SK-N-SH treated with all-trans-retinoic acid at 6 μM for 48 hours (cell line): ENCODE measurements around the gene FOXO1.

Experiments
- ATAC-seq: fragments of 200-7000 bp; cut with Tn5 transposase; 3 replicates; pipeline ENCODE4 v1.9.1; 2020; ENCODE audit warnings: mild to moderate bottlenecking, moderate library complexity
- ARNTL ChIP-seq: fragments of 450-650 bp; formaldehyde crosslinking; IDR thresholded peaks from 2 replicates; pipeline ENCODE4 v1.5.0; 2020; ENCODE audit warnings: low read depth, mild to moderate bottlenecking, moderate library complexity, borderline replicate concordance
- BACH2 ChIP-seq: fragments of 250-450 bp; sonication (Bioruptor Pico); IDR thresholded peaks from 2 replicates; pipeline ENCODE4 v1.9.0; 2021; ENCODE audit warnings: mild to moderate bottlenecking, borderline replicate concordance
- CREB5 ChIP-seq: fragments of 250-450 bp; sonication (Bioruptor Pico); IDR thresholded peaks from 2 replicates; pipeline ENCODE4 v1.5.1; 2020; ENCODE audit warnings: low read depth, mild to moderate bottlenecking, moderate library complexity
- CSDC2 ChIP-seq: fragments of 250-450 bp; sonication (Bioruptor Pico); IDR thresholded peaks from 2 replicates; pipeline ENCODE4 v1.5.0; 2020; ENCODE audit warnings: mild to moderate bottlenecking, moderate library complexity
- CSRNP3 ChIP-seq: fragments of 250-450 bp; sonication (Bioruptor Pico); IDR thresholded peaks from 2 replicates; pipeline ENCODE4 v1.5.1; 2021; ENCODE audit warnings: mild to moderate bottlenecking, moderate library complexity
- ESRRG ChIP-seq: fragments of 250-450 bp; sonication (Bioruptor Pico); IDR thresholded peaks from 2 replicates; pipeline ENCODE4 v1.6.1; 2021; ENCODE audit warnings: mild to moderate bottlenecking
- GLIS3 ChIP-seq: fragments of 250-450 bp; sonication (Bioruptor Pico); IDR thresholded peaks from 2 replicates; pipeline ENCODE4 v1.5.0; 2020; ENCODE audit warnings: mild to moderate bottlenecking, moderate library complexity
- ISL1 ChIP-seq: fragments of 250-450 bp; sonication (Bioruptor Pico); IDR thresholded peaks from 2 replicates; pipeline ENCODE4 v2.1.2; 2022; ENCODE audit warnings: mild to moderate bottlenecking, moderate library complexity
- OSR1 ChIP-seq: fragments of 250-450 bp; sonication (Bioruptor Pico); IDR thresholded peaks from 2 replicates; pipeline ENCODE4 v1.8.0; 2022; ENCODE audit warnings: moderate library complexity, mild to moderate bottlenecking, inconsistent platforms
- PATZ1 ChIP-seq: fragments of 250-450 bp; sonication (Bioruptor Pico); IDR thresholded peaks from 2 replicates; pipeline ENCODE4 v1.8.0; 2020; ENCODE audit warnings: mild to moderate bottlenecking, moderate library complexity, borderline replicate concordance
- POU6F1 ChIP-seq: fragments of 250-450 bp; sonication (Bioruptor Pico); IDR thresholded peaks from 2 replicates; pipeline ENCODE4 v1.8.0; 2021; ENCODE audit warnings: low read depth, mild to moderate bottlenecking, moderate library complexity, borderline replicate concordance
- PPARA ChIP-seq: fragments of 250-450 bp; sonication (Bioruptor Pico); IDR thresholded peaks from 2 replicates; pipeline ENCODE4 v1.5.0; 2020; ENCODE audit warnings: mild to moderate bottlenecking, borderline replicate concordance
- RARB ChIP-seq: fragments of 250-450 bp; sonication (Bioruptor Pico); IDR thresholded peaks from 2 replicates; pipeline ENCODE4 v1.8.0; 2021; ENCODE audit warnings: mild to moderate bottlenecking, moderate library complexity
- SNAI2 ChIP-seq: fragments of 250-450 bp; sonication (Bioruptor Pico); IDR thresholded peaks from 2 replicates; pipeline ENCODE4 v1.5.0; 2020; ENCODE audit warnings: mild to moderate bottlenecking, moderate library complexity
- TCF4 ChIP-seq: fragments of 250-450 bp; sonication (Bioruptor Pico); IDR thresholded peaks from 2 replicates; pipeline ENCODE4 v1.8.0; 2021; ENCODE audit warnings: mild to moderate bottlenecking, moderate library complexity, borderline replicate concordance
- TOX ChIP-seq: fragments of 250-450 bp; sonication (Bioruptor Pico); IDR thresholded peaks from 2 replicates; pipeline ENCODE4 v1.8.0; 2021; ENCODE audit warnings: mild to moderate bottlenecking, moderate library complexity, borderline replicate concordance
- TSHZ2 ChIP-seq: fragments of 250-450 bp; sonication (Bioruptor Pico); IDR thresholded peaks from 2 replicates; pipeline ENCODE4 v1.5.0; 2020; ENCODE audit warnings: mild to moderate bottlenecking, moderate library complexity
- ZFP30 ChIP-seq: fragments of 450-650 bp; formaldehyde crosslinking; IDR thresholded peaks from 2 replicates; pipeline ENCODE4 v1.5.0; 2022; ENCODE audit warnings: mild to moderate bottlenecking, moderate library complexity
- ZNF565 ChIP-seq: fragments of 450-650 bp; formaldehyde crosslinking; conservative IDR thresholded peaks from 2 replicates; pipeline ENCODE4 v1.5.0; 2020; ENCODE audit warnings: low read depth, mild to moderate bottlenecking, moderate library complexity
- ZNF70 ChIP-seq: fragments of 450-650 bp; formaldehyde crosslinking; IDR thresholded peaks from 2 replicates; pipeline ENCODE4 v1.5.0; 2020; ENCODE audit warnings: mild to moderate bottlenecking, moderate library complexity
- ZNF8 ChIP-seq: fragments of 450-650 bp; formaldehyde crosslinking; IDR thresholded peaks from 2 replicates; pipeline ENCODE4 v1.5.0; 2020; ENCODE audit warnings: mild to moderate bottlenecking, moderate library complexity

The FOXO1 gene

GRCh38 chr13:40653527-40654318 lies 12.7 kb downstream of the FOXO1 start:
- peak; percentile 12; the same call in 2 of the 3 replicates for ATAC-seq
- TF ChIP-seq ARNTL (CRISPR knock-in tag) (no peak), ZFP30 (CRISPR knock-in tag) (no peak), RARB (CRISPR knock-in tag) (no peak), SNAI2 (CRISPR knock-in tag) (no peak), TSHZ2 (CRISPR knock-in tag) (no peak), ZNF8 (no peak), POU6F1 (CRISPR knock-in tag) (no peak), ISL1 (CRISPR knock-in tag) (no peak), ZNF70 (no peak)

- no peak for ATAC-seq
Observed at GRCh38 chr13:40652588-40652940, 13.9 kb downstream of the FOXO1 start.

More at GRCh38 chr13:40652588-40652940, 13.9 kb downstream of the FOXO1 start:
- TF ChIP-seq TOX (CRISPR knock-in tag) (no peak), CSDC2 (no peak), GLIS3 (no peak), ARNTL (CRISPR knock-in tag) (no peak), RARB (CRISPR knock-in tag) (no peak), BACH2 (no peak), SNAI2 (CRISPR knock-in tag) (no peak), PPARA (no peak), TSHZ2 (CRISPR knock-in tag) (no peak), ZNF8 (no peak), PATZ1 (CRISPR knock-in tag) (no peak), TCF4 (CRISPR knock-in tag) (no peak), OSR1 (no peak), CREB5 (CRISPR knock-in tag) (no peak), CSRNP3 (CRISPR knock-in tag) (no peak), ESRRG (CRISPR knock-in tag) (no peak), ZNF70 (no peak), ZFP30 (CRISPR knock-in tag) (no peak), POU6F1 (CRISPR knock-in tag) (no peak), ZNF565 (CRISPR knock-in tag) (no peak)
